IMR-90 (cell line): Measurements from ENCODE around the gene PRL. TPM values are rescaled to one million over a fixed set of nuclear protein-coding genes. Genes with fewer than 3 reads are reported as not detected.

Experiments used
- ATAC-seq: fragments of 200-7000 bp; cut with Tn5 transposase; 2 replicates; pipeline ENCODE4 v1.9.1; 2020; ENCODE audit warnings: low read depth, mild to moderate bottlenecking, moderate library complexity
- BruUV-seq: library from RNA; stranded (reverse); fragments of 400-500 nt; replicated peaks from 2 replicates; lab custom pipeline; 2021; lab: Mats Ljungman, UMichigan
- CTCF ChIA-PET: fragments of 300-600 bp; formaldehyde crosslinking; extraction: SDS; loops from one replicate; lab custom pipeline; 2021; ENCODE audit warnings: antibody characterized with exemption; lab: Yijun Ruan, JAX
- POLR2A ChIA-PET: fragments of 300-600 bp; sonication (Branson Sonifier 250); formaldehyde crosslinking; loops from one replicate; lab custom pipeline; 2022; ENCODE audit warnings: antibody characterized with exemption; ENCODE audit not compliant: unreplicated experiment; lab: Charles Lee
- DNase-seq: peaks from one replicate; pipeline ENCODE4 v3.0.0; 2013
- H2AFZ ChIP-seq: replicated peaks from 2 replicates; pipeline ENCODE3; 2013; ENCODE audit warnings: low read length, mild to moderate bottlenecking; ENCODE audit not compliant: poor library complexity
- H2AK5ac ChIP-seq: 2 replicates; pipeline ENCODE4 v1.6.1; 2013; ENCODE audit warnings: low read depth, low read length, inconsistent platforms
- H2AK9ac ChIP-seq: replicated peaks from 2 replicates; pipeline ENCODE3; 2013; ENCODE audit warnings: mild to moderate bottlenecking, low read depth, low read length, moderate library complexity; ENCODE audit not compliant: poor library complexity
- H2BK120ac ChIP-seq: 2 replicates; pipeline ENCODE4 v1.6.1; 2013; ENCODE audit warnings: low read depth, low read length, inconsistent platforms
- H2BK15ac ChIP-seq: 3 replicates; pipeline ENCODE4 v1.6.1; 2013; ENCODE audit warnings: low read depth, low read length, inconsistent platforms
- H2BK20ac ChIP-seq: 2 replicates; pipeline ENCODE4 v1.6.1; 2013; ENCODE audit warnings: low read depth, mild to moderate bottlenecking, inconsistent platforms, low read length, moderate library complexity
- H2BK5ac ChIP-seq: 2 replicates; pipeline ENCODE4 v1.6.1; 2013; ENCODE audit warnings: mild to moderate bottlenecking, low read depth, low read length, inconsistent platforms; ENCODE audit not compliant: poor library complexity, severe bottlenecking
- H3K14ac ChIP-seq: replicated peaks from 2 replicates; pipeline ENCODE4 v1.6.1; 2013; ENCODE audit warnings: low read depth, low read length, inconsistent platforms
- H3K18ac ChIP-seq: 2 replicates; pipeline ENCODE4 v1.6.1; 2013; ENCODE audit warnings: low read depth, low read length, control low read depth
- H3K23ac ChIP-seq: 2 replicates; pipeline ENCODE4 v1.6.1; 2013; ENCODE audit warnings: low read depth, low read length, inconsistent platforms
- H3K27ac ChIP-seq: 2 replicates; pipeline ENCODE4 v1.5.1; 2013; ENCODE audit warnings: mild to moderate bottlenecking, control low read depth, low read length; ENCODE audit not compliant: insufficient read depth
- H3K27me3 ChIP-seq: 2 replicates; pipeline ENCODE4 v1.6.1; 2013; ENCODE audit warnings: low read length; ENCODE audit not compliant: control insufficient read depth, insufficient read depth
- H3K36me3 ChIP-seq: 2 replicates; pipeline ENCODE4 v1.6.1; 2013; ENCODE audit warnings: low read length, mixed read lengths; ENCODE audit not compliant: control insufficient read depth, insufficient read depth
- H3K4ac ChIP-seq: 2 replicates; pipeline ENCODE4 v1.6.1; 2013; ENCODE audit warnings: low read depth, low read length, inconsistent platforms
- H3K4me1 ChIP-seq: 2 replicates; pipeline ENCODE4 v1.6.1; 2013; ENCODE audit warnings: low read length, mixed read lengths; ENCODE audit not compliant: control insufficient read depth, insufficient read depth
- H3K4me2 ChIP-seq: 2 replicates; pipeline ENCODE4 v1.6.1; 2013; ENCODE audit warnings: low read depth, mild to moderate bottlenecking, control low read depth, low read length, moderate library complexity
- H3K4me3 ChIP-seq: 2 replicates; pipeline ENCODE4 v1.5.1; 2013; ENCODE audit warnings: low read depth, mild to moderate bottlenecking, control low read depth, low read length, moderate library complexity; ENCODE audit not compliant: insufficient read depth
- H3K56ac ChIP-seq: 2 replicates; pipeline ENCODE4 v1.6.1; 2013; ENCODE audit warnings: low read length, inconsistent platforms; ENCODE audit not compliant: insufficient read depth; ENCODE audit errors: extremely low read depth
- H3K79me1 ChIP-seq, 2 experiments: 2 replicates each; pipeline ENCODE4 v1.6.1; 2013; ENCODE audit warnings: low read length in 2 of 2, inconsistent platforms in 1 of 2, low read depth in 1 of 2
- H3K9ac ChIP-seq: 2 replicates; pipeline ENCODE4 v1.6.1; 2013; ENCODE audit warnings: low read depth, low read length, control low read depth
- H3K9me1 ChIP-seq: 2 replicates; pipeline ENCODE4 v1.6.1; 2013; ENCODE audit warnings: low read length, inconsistent platforms; ENCODE audit not compliant: insufficient read depth
- H3K9me3 ChIP-seq: 2 replicates; pipeline ENCODE4 v1.6.1; 2013; ENCODE audit warnings: low read length; ENCODE audit not compliant: control insufficient read depth, insufficient read depth
- H4K20me1 ChIP-seq: 2 replicates; pipeline ENCODE4 v1.6.1; 2013; ENCODE audit warnings: low read length, inconsistent platforms; ENCODE audit not compliant: insufficient read depth
- H4K5ac ChIP-seq: 2 replicates; pipeline ENCODE4 v1.6.1; 2013; ENCODE audit warnings: mild to moderate bottlenecking, low read depth, low read length, control low read depth
- H4K8ac ChIP-seq, 2 experiments: 2 replicates each; pipeline ENCODE4 v1.6.1; 2013; ENCODE audit warnings: low read depth in 2 of 2, low read length in 2 of 2, control low read depth in 1 of 2, inconsistent platforms in 1 of 2
- H4K91ac ChIP-seq: 2 replicates; pipeline ENCODE4 v1.6.1; 2013; ENCODE audit warnings: low read depth, low read length, inconsistent platforms; ENCODE audit not compliant: insufficient read depth
- CTCF ChIP-seq: conservative IDR thresholded peaks from 2 replicates; pipeline ENCODE4 v1.5.1; 2012; ENCODE audit warnings: mild to moderate bottlenecking, low read depth, low read length, improper control_type of control experiment
- WGBS, 2 experiments: methylation state at CpG; one replicate each; pipeline versions ENCODE4 v1.1.5 to v1.1.7; 2013; ENCODE audit warnings: missing lambda C conversion rate in 2 of 2; ENCODE audit not compliant: insufficient read length in 1 of 2; ENCODE audit errors: extremely low coverage in 2 of 2; 5-methylcytosine and 5-hydroxymethylcytosine counted together
- dilution Hi-C: fragments of 300-500 bp; cut with HindIII; formaldehyde crosslinking; loops from one replicate; pipeline ENCODE4 v1.14.3; 2018; ENCODE audit warnings: low sequenced_read_pairs; ENCODE audit not compliant: unreplicated experiment
- in situ Hi-C: fragments of 300-500 bp; cut with MboI; formaldehyde crosslinking; loops from 3 replicates; pipeline ENCODE4 v1.14.3; 2019; ENCODE audit warnings: low sequenced_read_pairs, inconsistent platforms, mixed read lengths
- intact Hi-C: fragments of 100-400 bp; cut with micrococcal nuclease; formaldehyde crosslinking; loops from 2 replicates; pipeline ENCODE4 v1.10.0; 2022
- polyA plus RNA-seq, 3 experiments: library from polyadenylated mRNA; depleted of rRNA; stranded (reverse); fragments of >200 nt; gene quantifications; 2 replicates each; pipeline ENCODE4 v1.2.3, GENCODE V29; 2012; ENCODE audit warnings: low replicate concordance in 1 of 3
- total RNA-seq: library from RNA; depleted of rRNA; stranded (reverse); fragments of >200 nt; gene quantifications from 2 replicates; pipeline ENCODE4 v1.2.3, GENCODE V29; 2012

Gene PRL
- total and polyA plus RNA-seq, 2 of the 4 experiments (the other 2 are of a cell fraction) = not detected

- Histone ChIP-seq H3K4me3 (no peak overlapping the region), H3K4me2 (no peak overlapping the region), H2BK120ac (no peak overlapping the region), H3K9ac (no peak overlapping the region), H3K14ac (no peak overlapping the region), H2AFZ (no peak overlapping the region), H3K36me3 (no peaks in the 10 kb centered on the region), H2BK5ac (no peak overlapping the region), H3K23ac (no peak overlapping the region), H2AK5ac (no peak overlapping the region), H4K8ac (no peak overlapping the region), H2AK9ac (no peak overlapping the region), H4K91ac (no peak overlapping the region), H4K20me1 (no peaks in the 10 kb centered on the region), H3K56ac (no peak overlapping the region), H2BK15ac (no peak overlapping the region), H3K27me3 (no peaks in the 10 kb centered on the region), H3K9me3 (no peaks in the 10 kb centered on the region), H3K18ac (no peak overlapping the region), H3K4ac (no peak overlapping the region), H3K9me1 (no peaks in the 10 kb centered on the region), H2BK20ac (no peak overlapping the region), H3K79me1 (no peaks in the 10 kb centered on the region), H3K27ac (no peak overlapping the region), H3K4me1 (no peaks in the 10 kb centered on the region), H4K5ac (no peak overlapping the region)
- no peak for TF ChIP-seq CTCF
- in situ Hi-C loops (no loop called here), dilution Hi-C loops (no loop called here), intact Hi-C loops (no loop called here)
- BruUV-seq = no TSS peak
- ChIA-PET POLR2A (no interaction called here), CTCF (no interaction called here)
- ATAC-seq = no peak
- WGBS, 2 experiments = no CpG with 5 or more reads among the region's 9 CpGs
- DNase-seq = no peak
Measured at GRCh38 chr6:22295145-22295544, 1.7 kb downstream of the PRL start.
